Breast epithelium (tissue), 3 donors: ENCODE data around the gene TMEM163.

Experiments
- POLR2A ChIP-seq: fragments of 450-650 bp; IDR thresholded peaks from one replicate; pipeline ENCODE4 v1.6.1; 2016; ENCODE audit warnings: antibody characterized with exemption, mild to moderate bottlenecking, moderate library complexity
- TF ChIP-seq, protein P1 (sequence below), 3 donors: fragments of 450-650 bp; IDR thresholded peaks; one replicate each; pipeline ENCODE4 v1.5.1; 2016 to 2017; ENCODE audit warnings: antibody characterized with exemption in 3 of 3, mild to moderate bottlenecking in 3 of 3, moderate library complexity in 3 of 3

- TF ChIP-seq, protein P1, sequence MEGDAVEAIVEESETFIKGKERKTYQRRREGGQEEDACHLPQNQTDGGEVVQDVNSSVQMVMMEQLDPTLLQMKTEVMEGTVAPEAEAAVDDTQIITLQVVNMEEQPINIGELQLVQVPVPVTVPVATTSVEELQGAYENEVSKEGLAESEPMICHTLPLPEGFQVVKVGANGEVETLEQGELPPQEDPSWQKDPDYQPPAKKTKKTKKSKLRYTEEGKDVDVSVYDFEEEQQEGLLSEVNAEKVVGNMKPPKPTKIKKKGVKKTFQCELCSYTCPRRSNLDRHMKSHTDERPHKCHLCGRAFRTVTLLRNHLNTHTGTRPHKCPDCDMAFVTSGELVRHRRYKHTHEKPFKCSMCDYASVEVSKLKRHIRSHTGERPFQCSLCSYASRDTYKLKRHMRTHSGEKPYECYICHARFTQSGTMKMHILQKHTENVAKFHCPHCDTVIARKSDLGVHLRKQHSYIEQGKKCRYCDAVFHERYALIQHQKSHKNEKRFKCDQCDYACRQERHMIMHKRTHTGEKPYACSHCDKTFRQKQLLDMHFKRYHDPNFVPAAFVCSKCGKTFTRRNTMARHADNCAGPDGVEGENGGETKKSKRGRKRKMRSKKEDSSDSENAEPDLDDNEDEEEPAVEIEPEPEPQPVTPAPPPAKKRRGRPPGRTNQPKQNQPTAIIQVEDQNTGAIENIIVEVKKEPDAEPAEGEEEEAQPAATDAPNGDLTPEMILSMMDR (IDR thresholded peaks at IDR 0.05): no peak
- no peak for TF ChIP-seq POLR2A
Observed at GRCh38 chr2:134429886-134430285, 288.9 kb downstream of the TMEM163 start.
